IMR-90 (cell line): ENCODE results near the gene MS4A18. TPM values are rescaled to one million over a fixed set of nuclear protein-coding genes. Genes with fewer than 3 reads are reported as not detected.

Source experiments
- ATAC-seq: fragments of 200-7000 bp; cut with Tn5 transposase; 2 replicates; pipeline ENCODE4 v1.9.1; 2020; ENCODE audit warnings: low read depth, mild to moderate bottlenecking, moderate library complexity
- BruUV-seq: library from RNA; stranded (reverse); fragments of 400-500 nt; replicated peaks from 2 replicates; lab custom pipeline; 2021; lab: Mats Ljungman, UMichigan
- CTCF ChIA-PET: fragments of 300-600 bp; formaldehyde crosslinking; extraction: SDS; loops from one replicate; lab custom pipeline; 2021; ENCODE audit warnings: antibody characterized with exemption; lab: Yijun Ruan, JAX
- POLR2A ChIA-PET: fragments of 300-600 bp; sonication (Branson Sonifier 250); formaldehyde crosslinking; loops from one replicate; lab custom pipeline; 2022; ENCODE audit warnings: antibody characterized with exemption; ENCODE audit not compliant: unreplicated experiment; lab: Charles Lee
- DNase-seq: peaks from one replicate; pipeline ENCODE4 v3.0.0; 2013
- H2AFZ ChIP-seq: replicated peaks from 2 replicates; pipeline ENCODE3; 2013; ENCODE audit warnings: low read length, mild to moderate bottlenecking; ENCODE audit not compliant: poor library complexity
- H2AK5ac ChIP-seq: 2 replicates; pipeline ENCODE4 v1.6.1; 2013; ENCODE audit warnings: low read depth, low read length, inconsistent platforms
- H2AK9ac ChIP-seq: replicated peaks from 2 replicates; pipeline ENCODE3; 2013; ENCODE audit warnings: mild to moderate bottlenecking, low read depth, low read length, moderate library complexity; ENCODE audit not compliant: poor library complexity
- H2BK120ac ChIP-seq: 2 replicates; pipeline ENCODE4 v1.6.1; 2013; ENCODE audit warnings: low read depth, low read length, inconsistent platforms
- H2BK15ac ChIP-seq: 3 replicates; pipeline ENCODE4 v1.6.1; 2013; ENCODE audit warnings: low read depth, low read length, inconsistent platforms
- H2BK20ac ChIP-seq: 2 replicates; pipeline ENCODE4 v1.6.1; 2013; ENCODE audit warnings: low read depth, mild to moderate bottlenecking, inconsistent platforms, low read length, moderate library complexity
- H2BK5ac ChIP-seq: 2 replicates; pipeline ENCODE4 v1.6.1; 2013; ENCODE audit warnings: mild to moderate bottlenecking, low read depth, low read length, inconsistent platforms; ENCODE audit not compliant: poor library complexity, severe bottlenecking
- H3K14ac ChIP-seq: replicated peaks from 2 replicates; pipeline ENCODE4 v1.6.1; 2013; ENCODE audit warnings: low read depth, low read length, inconsistent platforms
- H3K18ac ChIP-seq: 2 replicates; pipeline ENCODE4 v1.6.1; 2013; ENCODE audit warnings: low read depth, low read length, control low read depth
- H3K23ac ChIP-seq: 2 replicates; pipeline ENCODE4 v1.6.1; 2013; ENCODE audit warnings: low read depth, low read length, inconsistent platforms
- H3K27ac ChIP-seq: 2 replicates; pipeline ENCODE4 v1.5.1; 2013; ENCODE audit warnings: mild to moderate bottlenecking, control low read depth, low read length; ENCODE audit not compliant: insufficient read depth
- H3K27me3 ChIP-seq: 2 replicates; pipeline ENCODE4 v1.6.1; 2013; ENCODE audit warnings: low read length; ENCODE audit not compliant: control insufficient read depth, insufficient read depth
- H3K36me3 ChIP-seq: 2 replicates; pipeline ENCODE4 v1.6.1; 2013; ENCODE audit warnings: low read length, mixed read lengths; ENCODE audit not compliant: control insufficient read depth, insufficient read depth
- H3K4ac ChIP-seq: 2 replicates; pipeline ENCODE4 v1.6.1; 2013; ENCODE audit warnings: low read depth, low read length, inconsistent platforms
- H3K4me1 ChIP-seq: 2 replicates; pipeline ENCODE4 v1.6.1; 2013; ENCODE audit warnings: low read length, mixed read lengths; ENCODE audit not compliant: control insufficient read depth, insufficient read depth
- H3K4me2 ChIP-seq: 2 replicates; pipeline ENCODE4 v1.6.1; 2013; ENCODE audit warnings: low read depth, mild to moderate bottlenecking, control low read depth, low read length, moderate library complexity
- H3K4me3 ChIP-seq: 2 replicates; pipeline ENCODE4 v1.5.1; 2013; ENCODE audit warnings: low read depth, mild to moderate bottlenecking, control low read depth, low read length, moderate library complexity; ENCODE audit not compliant: insufficient read depth
- H3K56ac ChIP-seq: 2 replicates; pipeline ENCODE4 v1.6.1; 2013; ENCODE audit warnings: low read length, inconsistent platforms; ENCODE audit not compliant: insufficient read depth; ENCODE audit errors: extremely low read depth
- H3K79me1 ChIP-seq, 2 experiments: 2 replicates each; pipeline ENCODE4 v1.6.1; 2013; ENCODE audit warnings: low read length in 2 of 2, inconsistent platforms in 1 of 2, low read depth in 1 of 2
- H3K9ac ChIP-seq: 2 replicates; pipeline ENCODE4 v1.6.1; 2013; ENCODE audit warnings: low read depth, low read length, control low read depth
- H3K9me1 ChIP-seq: 2 replicates; pipeline ENCODE4 v1.6.1; 2013; ENCODE audit warnings: low read length, inconsistent platforms; ENCODE audit not compliant: insufficient read depth
- H3K9me3 ChIP-seq: 2 replicates; pipeline ENCODE4 v1.6.1; 2013; ENCODE audit warnings: low read length; ENCODE audit not compliant: control insufficient read depth, insufficient read depth
- H4K20me1 ChIP-seq: 2 replicates; pipeline ENCODE4 v1.6.1; 2013; ENCODE audit warnings: low read length, inconsistent platforms; ENCODE audit not compliant: insufficient read depth
- H4K5ac ChIP-seq: 2 replicates; pipeline ENCODE4 v1.6.1; 2013; ENCODE audit warnings: mild to moderate bottlenecking, low read depth, low read length, control low read depth
- H4K8ac ChIP-seq, 2 experiments: 2 replicates each; pipeline ENCODE4 v1.6.1; 2013; ENCODE audit warnings: low read depth in 2 of 2, low read length in 2 of 2, control low read depth in 1 of 2, inconsistent platforms in 1 of 2
- H4K91ac ChIP-seq: 2 replicates; pipeline ENCODE4 v1.6.1; 2013; ENCODE audit warnings: low read depth, low read length, inconsistent platforms; ENCODE audit not compliant: insufficient read depth
- CHD1 ChIP-seq: IDR thresholded peaks from 2 replicates; pipeline ENCODE4 v1.6.1; 2012; ENCODE audit warnings: low read depth, low read length, improper control_type of control experiment
- CTCF ChIP-seq: conservative IDR thresholded peaks from 2 replicates; pipeline ENCODE4 v1.5.1; 2012; ENCODE audit warnings: mild to moderate bottlenecking, low read depth, low read length, improper control_type of control experiment
- MAFK ChIP-seq: IDR thresholded peaks from 2 replicates; pipeline ENCODE4 v1.6.1; 2012; ENCODE audit warnings: low read depth, low read length, improper control_type of control experiment
- dilution Hi-C: fragments of 300-500 bp; cut with HindIII; formaldehyde crosslinking; loops from one replicate; pipeline ENCODE4 v1.14.3; 2018; ENCODE audit warnings: low sequenced_read_pairs; ENCODE audit not compliant: unreplicated experiment
- in situ Hi-C: fragments of 300-500 bp; cut with MboI; formaldehyde crosslinking; loops from 3 replicates; pipeline ENCODE4 v1.14.3; 2019; ENCODE audit warnings: low sequenced_read_pairs, inconsistent platforms, mixed read lengths
- intact Hi-C: fragments of 100-400 bp; cut with micrococcal nuclease; formaldehyde crosslinking; loops from 2 replicates; pipeline ENCODE4 v1.10.0; 2022
- polyA plus RNA-seq, 3 experiments: library from polyadenylated mRNA; depleted of rRNA; stranded (reverse); fragments of >200 nt; gene quantifications; 2 replicates each; pipeline ENCODE4 v1.2.3, GENCODE V29; 2012; ENCODE audit warnings: low replicate concordance in 1 of 3
- total RNA-seq: library from RNA; depleted of rRNA; stranded (reverse); fragments of >200 nt; gene quantifications from 2 replicates; pipeline ENCODE4 v1.2.3, GENCODE V29; 2012

Gene MS4A18
- total and polyA plus RNA-seq, 2 of the 4 experiments (the other 2 are of a cell fraction) = not detected

DNA sequence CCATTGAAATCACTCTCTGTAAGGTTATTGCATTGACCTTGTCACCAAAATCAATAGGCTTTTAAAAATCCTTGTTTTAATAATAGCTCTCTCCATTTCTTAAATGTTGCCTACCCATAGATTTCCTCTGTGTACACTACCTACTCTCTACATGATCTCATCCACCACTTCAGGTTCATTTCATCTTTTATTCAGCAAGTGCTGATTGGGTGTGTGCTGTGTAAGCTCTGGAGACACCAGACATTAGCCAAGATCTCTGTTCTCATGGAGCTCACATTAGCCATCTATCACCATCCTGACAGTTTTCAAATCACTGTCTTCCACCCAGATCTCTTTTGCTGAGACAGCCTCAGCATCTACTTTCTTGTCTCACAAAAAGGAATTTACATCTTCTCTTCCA is 56.3 kb downstream of the MS4A18 start:
- Histone ChIP-seq H3K4me2 (no peak overlapping the region), H3K27ac (no peak overlapping the region), H2AK5ac (no peak overlapping the region), H3K27me3 (peaks cover 31% of the 10 kb centered on the region), H2AFZ (no peak overlapping the region), H3K18ac (no peak overlapping the region), H3K36me3 (no peaks in the 10 kb centered on the region), H4K91ac (no peak overlapping the region), H3K4me1 (no peaks in the 10 kb centered on the region; the same call in 1 of the 2 replicates), H3K23ac (no peak overlapping the region), H3K56ac (no peak overlapping the region), H3K79me1 (no peaks in the 10 kb centered on the region), H4K20me1 (no peaks in the 10 kb centered on the region), H3K14ac (no peak overlapping the region), H3K4ac (no peak overlapping the region), H4K5ac (no peak overlapping the region), H4K8ac (no peak overlapping the region), H2BK20ac (no peak overlapping the region), H2BK15ac (no peak overlapping the region), H3K9me3 (no peaks in the 10 kb centered on the region), H2BK120ac (no peak overlapping the region), H3K9ac (no peak overlapping the region), H2BK5ac (no peak overlapping the region), H2AK9ac (no peak overlapping the region), H3K4me3 (no peak overlapping the region), H3K9me1 (peaks cover 5% of the 10 kb centered on the region; the same call in 1 of the 2 replicates)
- BruUV-seq = no TSS peak
- DNase-seq = no peak
- dilution Hi-C loops (no loop called here), in situ Hi-C loops (no loop called here), intact Hi-C loops (no loop called here)
- POLR2A ChIA-PET = no interaction called here
- CTCF ChIA-PET = interaction anchor here (0.7 kb wide), 1 partner anchor 18 kb away, joined by 3 read pairs; no protein-coding TSS in a partner anchor
- TF ChIP-seq CHD1 (no peak), CTCF (no peak), MAFK (no peak)
- no peak for ATAC-seq
